Measurements from ENCODE around the gene KLC3.

DNA sequence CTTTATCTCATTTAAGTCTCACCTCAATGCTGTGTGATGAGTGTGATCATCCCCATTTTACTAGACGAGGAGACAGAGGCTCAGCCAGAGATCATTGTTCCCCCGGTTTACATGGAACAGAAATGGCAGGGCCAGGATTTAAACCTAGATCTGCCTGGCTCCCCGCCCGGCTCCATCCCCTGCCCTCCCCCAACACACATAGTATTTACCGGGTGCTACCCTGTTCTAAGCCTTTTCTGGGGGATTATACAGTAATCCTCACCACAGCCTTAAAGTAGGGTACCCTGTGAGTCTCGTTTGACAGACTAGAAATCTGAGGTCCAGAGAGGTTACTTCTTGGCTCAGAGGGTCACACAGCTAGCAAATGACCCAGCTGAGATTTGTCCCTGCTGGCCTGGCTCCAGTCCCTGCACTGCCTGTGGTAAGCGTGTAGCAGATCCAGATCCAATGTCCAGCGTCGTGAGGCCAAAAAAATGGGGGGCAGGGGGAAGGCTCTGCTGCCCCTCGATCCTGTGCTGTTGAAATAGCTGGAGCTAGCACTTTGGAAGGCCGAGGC is 3.8 kb upstream of the KLC3 start:
- TF ChIP-seq, protein P1, sequence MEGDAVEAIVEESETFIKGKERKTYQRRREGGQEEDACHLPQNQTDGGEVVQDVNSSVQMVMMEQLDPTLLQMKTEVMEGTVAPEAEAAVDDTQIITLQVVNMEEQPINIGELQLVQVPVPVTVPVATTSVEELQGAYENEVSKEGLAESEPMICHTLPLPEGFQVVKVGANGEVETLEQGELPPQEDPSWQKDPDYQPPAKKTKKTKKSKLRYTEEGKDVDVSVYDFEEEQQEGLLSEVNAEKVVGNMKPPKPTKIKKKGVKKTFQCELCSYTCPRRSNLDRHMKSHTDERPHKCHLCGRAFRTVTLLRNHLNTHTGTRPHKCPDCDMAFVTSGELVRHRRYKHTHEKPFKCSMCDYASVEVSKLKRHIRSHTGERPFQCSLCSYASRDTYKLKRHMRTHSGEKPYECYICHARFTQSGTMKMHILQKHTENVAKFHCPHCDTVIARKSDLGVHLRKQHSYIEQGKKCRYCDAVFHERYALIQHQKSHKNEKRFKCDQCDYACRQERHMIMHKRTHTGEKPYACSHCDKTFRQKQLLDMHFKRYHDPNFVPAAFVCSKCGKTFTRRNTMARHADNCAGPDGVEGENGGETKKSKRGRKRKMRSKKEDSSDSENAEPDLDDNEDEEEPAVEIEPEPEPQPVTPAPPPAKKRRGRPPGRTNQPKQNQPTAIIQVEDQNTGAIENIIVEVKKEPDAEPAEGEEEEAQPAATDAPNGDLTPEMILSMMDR (IDR thresholded peaks at IDR 0.05) = no peak
- no peak for TF ChIP-seq POLR2A (IDR thresholded peaks at IDR 0.05)
